GM12872 (cell line): ENCODE measurements around the gene HIVEP3.

Experiments used
- TF ChIP-seq, protein P1 (sequence below): IDR thresholded peaks from 3 replicates; pipeline ENCODE4 v1.5.1; 2011; ENCODE audit warnings: low read depth, mild to moderate bottlenecking, low read length, moderate library complexity; ENCODE audit not compliant: insufficient read depth

HIVEP3 gene

DNA sequence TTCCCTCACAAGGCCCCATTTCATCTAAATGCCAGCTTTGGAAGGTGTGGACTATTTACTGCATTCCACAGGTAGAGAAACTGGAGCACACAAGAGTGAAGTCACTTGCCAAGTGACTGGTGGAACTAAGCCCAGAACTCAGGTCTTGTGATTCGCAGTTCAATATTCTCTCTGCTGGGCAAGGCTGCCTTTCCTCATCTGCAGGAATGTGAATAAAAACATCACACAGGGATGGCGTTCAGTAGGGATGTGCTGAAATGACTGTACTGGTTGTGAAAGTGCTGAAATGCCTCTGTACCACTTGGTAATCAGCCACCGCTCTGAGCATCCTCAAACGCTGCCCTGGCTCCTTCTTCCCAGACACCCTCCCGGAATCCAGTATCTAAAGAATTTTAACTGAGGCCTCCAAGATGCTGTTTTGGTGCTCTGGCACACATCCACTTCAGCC, 145.6 kb downstream of the HIVEP3 start:
- TF ChIP-seq, protein P1, sequence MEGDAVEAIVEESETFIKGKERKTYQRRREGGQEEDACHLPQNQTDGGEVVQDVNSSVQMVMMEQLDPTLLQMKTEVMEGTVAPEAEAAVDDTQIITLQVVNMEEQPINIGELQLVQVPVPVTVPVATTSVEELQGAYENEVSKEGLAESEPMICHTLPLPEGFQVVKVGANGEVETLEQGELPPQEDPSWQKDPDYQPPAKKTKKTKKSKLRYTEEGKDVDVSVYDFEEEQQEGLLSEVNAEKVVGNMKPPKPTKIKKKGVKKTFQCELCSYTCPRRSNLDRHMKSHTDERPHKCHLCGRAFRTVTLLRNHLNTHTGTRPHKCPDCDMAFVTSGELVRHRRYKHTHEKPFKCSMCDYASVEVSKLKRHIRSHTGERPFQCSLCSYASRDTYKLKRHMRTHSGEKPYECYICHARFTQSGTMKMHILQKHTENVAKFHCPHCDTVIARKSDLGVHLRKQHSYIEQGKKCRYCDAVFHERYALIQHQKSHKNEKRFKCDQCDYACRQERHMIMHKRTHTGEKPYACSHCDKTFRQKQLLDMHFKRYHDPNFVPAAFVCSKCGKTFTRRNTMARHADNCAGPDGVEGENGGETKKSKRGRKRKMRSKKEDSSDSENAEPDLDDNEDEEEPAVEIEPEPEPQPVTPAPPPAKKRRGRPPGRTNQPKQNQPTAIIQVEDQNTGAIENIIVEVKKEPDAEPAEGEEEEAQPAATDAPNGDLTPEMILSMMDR = no peak

DNA sequence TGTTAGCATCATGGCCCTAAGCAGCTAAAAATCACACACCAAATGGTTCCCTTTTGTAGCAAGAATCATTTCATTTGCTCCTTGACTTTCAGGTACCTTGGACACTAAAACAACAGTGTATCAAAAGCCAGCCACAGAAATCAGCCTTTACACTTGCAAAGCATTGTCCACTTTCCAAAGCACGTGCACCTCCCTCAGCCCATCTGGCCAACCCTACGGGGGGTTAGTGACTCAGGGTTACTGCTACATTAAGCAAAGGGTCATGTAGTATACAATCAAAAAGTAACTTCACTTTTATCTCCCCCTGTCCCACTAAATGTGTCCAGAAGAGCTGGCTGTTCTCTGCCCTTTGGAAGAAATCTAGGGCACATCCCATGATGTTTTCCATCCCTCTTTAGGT, 149.7 kb downstream of the HIVEP3 start:
- TF ChIP-seq, protein P1 = no peak

DNA sequence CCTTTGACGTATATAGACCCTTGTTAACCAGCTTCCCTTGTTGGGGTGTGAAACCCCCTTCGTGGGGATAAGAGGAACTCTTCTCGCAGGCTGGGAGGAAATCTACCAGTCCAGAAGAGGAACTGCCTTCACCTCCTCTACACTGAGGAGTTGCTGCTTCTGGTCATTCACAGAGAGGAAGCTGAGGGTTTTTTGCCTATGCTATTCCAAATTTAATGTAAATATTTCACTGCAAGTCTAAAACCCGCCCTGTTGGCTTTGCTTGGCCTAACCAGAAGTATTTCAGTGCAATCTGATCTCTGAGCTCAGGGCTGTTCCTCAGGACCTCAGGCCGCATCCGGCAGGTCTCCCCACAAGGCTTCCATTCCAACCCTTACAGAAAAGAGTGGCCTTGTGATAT, 150.1 kb downstream of the HIVEP3 start:
- TF ChIP-seq, protein P1 = no peak

DNA sequence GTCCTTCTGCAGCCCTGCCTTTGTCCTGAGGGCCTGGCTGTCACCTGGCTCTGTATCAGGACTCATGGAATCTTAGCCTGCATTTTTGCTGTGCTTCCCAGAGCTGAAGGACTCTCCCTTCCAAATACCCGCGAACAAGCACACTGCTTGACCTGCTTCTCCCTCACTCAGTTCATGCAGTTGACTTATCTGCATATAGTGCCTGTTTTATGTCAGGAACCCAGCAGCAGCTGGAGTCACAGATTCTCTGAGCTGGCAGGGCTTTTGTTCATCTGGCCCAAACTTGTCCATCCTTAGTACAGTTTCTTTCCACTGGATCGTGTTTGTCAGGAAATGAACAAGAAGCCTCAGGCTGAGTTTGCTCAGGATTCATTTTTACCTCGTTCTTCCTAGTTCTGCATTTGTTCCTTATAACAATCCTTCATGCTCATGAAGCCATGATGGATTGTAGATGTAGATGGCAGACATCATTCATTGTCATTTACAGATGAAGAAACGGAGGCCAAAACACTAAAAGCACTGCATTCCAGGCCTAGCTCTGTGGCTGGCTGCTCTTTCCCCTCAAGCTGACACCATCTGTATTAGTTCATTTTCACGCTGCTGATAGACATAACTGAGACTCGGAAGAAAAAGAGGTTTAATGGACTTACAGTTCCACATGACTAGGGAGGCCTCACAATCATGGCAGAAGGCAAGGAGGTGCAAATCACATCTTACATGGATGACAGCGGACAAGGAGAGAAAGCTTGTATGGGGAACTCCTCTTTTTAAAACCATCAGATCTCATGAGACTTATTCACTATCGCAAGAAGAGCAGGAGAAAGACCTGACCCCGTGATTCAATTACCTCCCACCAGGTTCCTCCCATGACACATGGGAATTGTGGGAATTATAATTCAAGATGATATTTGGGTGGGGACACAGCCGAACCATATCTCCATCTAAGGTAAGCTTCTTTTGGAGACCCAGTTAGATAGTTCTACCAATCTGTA, 150.9 kb downstream of the HIVEP3 start:
- TF ChIP-seq, protein P1 = no peak

DNA sequence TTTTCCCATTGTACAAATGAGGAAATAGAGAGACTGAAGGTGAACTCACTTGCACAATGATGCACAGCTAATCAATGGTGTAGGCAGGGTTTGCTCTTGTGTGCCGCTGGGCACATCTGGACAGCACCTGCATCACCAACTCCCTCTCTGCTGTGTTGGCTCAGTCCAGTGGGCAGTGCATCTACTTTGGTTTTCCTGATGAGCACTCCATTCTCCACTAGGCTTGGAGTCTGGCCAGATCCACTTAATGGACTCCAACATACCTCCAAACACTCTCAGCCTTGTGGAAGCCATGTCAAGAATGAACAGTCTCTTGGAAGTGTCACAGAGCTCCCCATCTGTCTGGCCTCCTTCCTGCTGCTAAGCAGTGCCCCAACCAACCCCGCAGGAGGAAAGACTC, 152.2 kb downstream of the HIVEP3 start:
- TF ChIP-seq, protein P1 = no peak

DNA sequence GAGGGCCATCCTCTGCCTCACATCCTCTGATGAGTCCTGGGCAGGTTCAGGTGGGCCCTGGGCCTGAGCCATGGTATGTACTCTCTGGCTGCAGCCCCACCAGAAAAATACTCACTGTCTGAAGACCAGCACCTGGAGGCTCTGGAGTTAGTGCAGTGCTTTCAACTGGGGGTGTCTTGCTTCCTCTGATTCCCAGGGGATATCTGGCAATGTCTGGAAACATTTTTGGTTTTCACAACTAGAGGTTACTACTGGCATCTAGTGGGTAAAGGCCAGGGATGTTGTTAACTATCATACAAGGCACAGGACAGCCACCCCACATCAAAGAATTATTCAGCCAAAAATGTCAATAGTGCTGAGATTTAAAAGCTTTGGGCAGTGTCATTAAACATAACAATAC, 152.7 kb downstream of the HIVEP3 start:
- TF ChIP-seq, protein P1 = no peak

DNA sequence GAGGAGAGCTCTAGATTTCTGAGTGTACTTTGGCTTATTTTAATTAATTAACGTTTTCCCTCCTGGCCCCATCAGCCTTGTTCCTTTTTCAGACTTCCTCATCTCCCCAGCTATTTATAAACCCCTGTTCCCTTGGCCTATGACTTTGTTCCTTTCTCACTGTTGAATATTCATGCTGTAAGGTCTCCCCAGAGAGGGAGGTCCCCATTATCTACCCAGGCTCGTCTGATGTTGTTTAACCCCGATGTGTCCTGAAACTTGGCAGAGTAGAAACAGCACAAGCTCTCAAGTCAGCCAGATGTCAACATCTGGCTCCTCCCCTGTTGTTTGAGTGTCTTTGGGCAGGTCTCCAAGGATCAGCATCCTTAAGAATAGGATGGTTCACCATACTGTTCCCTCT, 153.6 kb downstream of the HIVEP3 start:
- TF ChIP-seq, protein P1 = no peak
